Measurements from ENCODE around the gene DNASE1L3.

DNA sequence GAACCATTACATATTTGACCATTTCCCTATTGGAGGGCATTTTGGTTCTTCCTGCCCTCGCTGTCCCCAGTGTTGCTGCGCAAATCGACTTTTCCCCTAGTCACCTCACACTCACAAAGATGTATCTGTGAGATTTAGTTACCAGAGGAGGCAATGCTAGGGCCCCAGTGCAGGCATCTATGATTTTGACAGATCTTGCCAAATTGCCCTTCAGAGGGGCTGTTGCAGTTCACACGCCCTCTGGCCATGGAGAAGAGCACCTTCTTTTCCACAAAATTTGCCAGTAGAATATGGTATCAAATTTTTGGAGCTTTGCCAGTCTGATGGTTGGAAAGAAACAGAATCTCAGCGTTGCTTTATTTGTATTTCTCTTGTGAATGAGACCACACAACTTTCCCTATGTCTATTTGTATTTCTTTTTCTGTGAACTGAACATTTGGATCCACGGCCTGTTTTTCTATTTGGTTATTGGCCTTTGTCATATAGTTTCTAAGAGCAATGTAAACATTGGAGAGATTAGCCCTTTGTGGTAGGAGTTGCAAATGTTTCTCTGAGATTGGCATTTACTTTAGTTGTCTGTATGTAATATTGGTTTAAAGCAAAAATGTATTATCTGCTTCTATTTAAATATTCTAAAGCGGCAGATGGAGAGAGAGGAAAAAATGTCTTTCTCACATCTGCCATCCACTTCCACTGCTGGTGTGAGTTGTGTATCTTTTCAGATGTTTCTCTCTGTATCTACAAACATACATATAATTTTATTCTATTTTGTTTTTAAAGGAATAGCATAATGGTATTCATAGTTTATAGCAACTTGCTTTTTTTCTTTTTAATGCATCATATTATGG is 66.1 kb downstream of the DNASE1L3 start:
- TF ChIP-seq, protein P1, sequence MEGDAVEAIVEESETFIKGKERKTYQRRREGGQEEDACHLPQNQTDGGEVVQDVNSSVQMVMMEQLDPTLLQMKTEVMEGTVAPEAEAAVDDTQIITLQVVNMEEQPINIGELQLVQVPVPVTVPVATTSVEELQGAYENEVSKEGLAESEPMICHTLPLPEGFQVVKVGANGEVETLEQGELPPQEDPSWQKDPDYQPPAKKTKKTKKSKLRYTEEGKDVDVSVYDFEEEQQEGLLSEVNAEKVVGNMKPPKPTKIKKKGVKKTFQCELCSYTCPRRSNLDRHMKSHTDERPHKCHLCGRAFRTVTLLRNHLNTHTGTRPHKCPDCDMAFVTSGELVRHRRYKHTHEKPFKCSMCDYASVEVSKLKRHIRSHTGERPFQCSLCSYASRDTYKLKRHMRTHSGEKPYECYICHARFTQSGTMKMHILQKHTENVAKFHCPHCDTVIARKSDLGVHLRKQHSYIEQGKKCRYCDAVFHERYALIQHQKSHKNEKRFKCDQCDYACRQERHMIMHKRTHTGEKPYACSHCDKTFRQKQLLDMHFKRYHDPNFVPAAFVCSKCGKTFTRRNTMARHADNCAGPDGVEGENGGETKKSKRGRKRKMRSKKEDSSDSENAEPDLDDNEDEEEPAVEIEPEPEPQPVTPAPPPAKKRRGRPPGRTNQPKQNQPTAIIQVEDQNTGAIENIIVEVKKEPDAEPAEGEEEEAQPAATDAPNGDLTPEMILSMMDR (IDR thresholded peaks at IDR 0.05) = no peak
- no peak for TF ChIP-seq POLR2A (IDR thresholded peaks at IDR 0.05)

All from heart left ventricle (tissue), 13 donors.